ENCODE data around the gene KMT2C.
"Not testable (repeated sequence)": the region's sequence is repeated elsewhere in the genome, so short reads cannot be mapped to it uniquely, and the experiment has no call there.

KMT2C gene

GRCh38 chr7:152462995-152463708 is 27.3 kb upstream of the KMT2C start:
- TF ChIP-seq ZNF274 (IDR thresholded peaks at IDR 0.05; ENCODE audit: low read depth, low read length), result no peak
- H3K4me3 ChIP-seq (ENCODE audit: low read length), result peak overlapping the region; percentile 87

DNA sequence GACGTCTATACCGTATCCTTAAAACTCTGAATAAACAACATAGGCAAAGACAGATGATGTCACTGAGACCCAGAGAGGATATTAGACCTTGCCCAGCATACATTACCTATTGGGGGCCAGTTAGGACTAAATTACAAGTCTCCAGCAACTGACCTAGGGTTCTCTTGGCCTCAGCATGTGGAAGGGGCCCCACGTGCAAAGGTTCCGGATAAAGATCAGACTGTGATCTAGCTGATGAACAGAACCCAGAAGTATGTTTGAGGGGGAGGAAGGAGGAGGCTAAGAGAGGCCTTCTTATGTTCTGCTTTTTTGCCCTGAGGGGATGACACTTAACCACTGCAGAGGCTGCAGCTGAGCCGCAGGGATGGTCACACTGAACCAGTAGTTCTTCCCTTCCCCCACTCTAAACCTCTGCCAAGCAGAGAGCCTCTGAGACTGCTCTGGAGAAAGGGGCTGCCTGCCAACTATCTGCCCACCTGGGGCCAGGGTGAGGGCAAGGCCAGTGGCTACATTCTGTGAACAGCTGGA is 24.0 kb upstream of the KMT2C start:
- H3K4me3 ChIP-seq (ENCODE audit: low read length), result no peak overlapping the region
- TF ChIP-seq ZNF274 (IDR thresholded peaks at IDR 0.05; ENCODE audit: low read depth, low read length), result no peak

- no peak for TF ChIP-seq ZNF274 (IDR thresholded peaks at IDR 0.05; ENCODE audit: low read depth, low read length)
- no peak overlapping the region for H3K4me3 ChIP-seq (ENCODE audit: low read length)
Measured at GRCh38 chr7:152451356-152451755, 15.6 kb upstream of the KMT2C start.

GRCh38 chr7:152445386-152446008 is 9.7 kb upstream of the KMT2C start:
- not testable (repeated sequence) for H3K4me3 ChIP-seq (ENCODE audit: low read length)

- no peak overlapping the region for H3K4me3 ChIP-seq (ENCODE audit: low read length)
Measured at GRCh38 chr7:152443586-152443985, 7.8 kb upstream of the KMT2C start.

GRCh38 chr7:152442330-152442835 is 6.6 kb upstream of the KMT2C start:
- TF ChIP-seq ZNF274 (IDR thresholded peaks at IDR 0.05; ENCODE audit: low read depth, low read length), result no peak
- H3K4me3 ChIP-seq (ENCODE audit: low read length), result no peak overlapping the region

More at GRCh38 chr7:152443586-152443985, 7.8 kb upstream of the KMT2C start:
- no peak for TF ChIP-seq ZNF274 (IDR thresholded peaks at IDR 0.05; ENCODE audit: low read depth, low read length)

DNA sequence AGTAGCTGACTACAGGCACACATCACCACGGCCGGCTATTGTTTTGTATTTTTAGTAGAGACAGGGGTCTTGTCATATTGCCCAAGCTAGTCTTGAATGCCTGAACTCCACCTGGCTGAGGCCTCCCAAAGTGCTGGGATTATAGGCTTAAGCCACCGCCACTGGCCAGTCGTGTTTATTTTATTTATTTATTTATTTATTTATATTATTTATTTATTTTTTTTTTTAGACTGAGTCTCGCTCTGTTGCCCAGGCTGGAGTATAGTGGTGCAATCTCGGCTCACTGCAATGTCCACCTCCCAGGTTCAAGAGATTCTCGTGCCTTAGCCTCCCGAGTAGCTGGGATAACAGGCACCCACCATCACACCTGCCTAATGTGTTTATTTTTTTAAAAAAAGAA is 6.0 kb upstream of the KMT2C start:
- H3K4me3 ChIP-seq (ENCODE audit: low read length), result not testable (repeated sequence)

GRCh38 chr7:152441168-152441567 is 5.4 kb upstream of the KMT2C start:
- H3K4me3 ChIP-seq (ENCODE audit: low read length), result not testable (repeated sequence)

GRCh38 chr7:152438017-152438416 is 2.2 kb upstream of the KMT2C start:
- H3K4me3 ChIP-seq (ENCODE audit: low read length), result not testable (repeated sequence)

DNA sequence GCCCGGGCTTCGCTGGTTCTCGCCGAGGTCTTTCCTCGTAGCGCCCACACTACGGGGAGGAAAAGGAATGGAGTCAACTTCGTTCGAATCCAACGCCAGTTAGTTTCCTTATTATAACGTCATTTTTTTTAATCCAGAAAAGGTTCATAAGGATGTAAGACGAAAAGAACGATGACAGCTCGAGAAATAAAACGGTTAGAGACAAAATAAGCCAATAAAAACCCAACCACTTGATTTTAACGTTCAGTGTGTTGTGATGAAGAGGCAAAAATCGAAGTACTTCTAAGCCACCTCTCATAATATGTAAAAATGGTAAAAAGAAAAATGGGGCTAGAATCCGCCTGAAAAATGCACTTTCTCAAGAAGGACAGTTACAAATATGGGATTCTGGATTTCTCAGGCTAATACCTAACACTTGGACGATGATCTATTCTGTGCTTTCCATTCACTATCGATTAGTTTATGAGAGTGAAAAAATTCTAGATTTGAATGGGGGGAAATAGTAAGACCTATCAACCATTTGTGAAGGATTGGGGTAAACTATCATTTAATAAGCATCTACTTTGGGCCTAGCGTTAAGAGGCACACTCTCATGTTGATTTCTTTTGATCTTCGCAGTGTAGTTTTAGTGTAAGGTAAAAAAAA is 1.2 kb upstream of the KMT2C start:
- H3K4me3 ChIP-seq (ENCODE audit: low read length), result peak overlapping the region; percentile 75; the same call in 1 of the 2 replicates

GRCh38 chr7:152436111-152436930 is 518 bp upstream of the KMT2C start:
- peak overlapping the region; percentile 96 for H3K4me3 ChIP-seq (ENCODE audit: low read length)
- no peak for TF ChIP-seq ZNF274 (IDR thresholded peaks at IDR 0.05; ENCODE audit: low read depth, low read length)

- H3K4me3 ChIP-seq (ENCODE audit: low read length), result peak overlapping the region; percentile 79
Measured at GRCh38 chr7:152434511-152435383, 1.1 kb downstream of the KMT2C start.

- peak overlapping the region; percentile 79 for H3K4me3 ChIP-seq (ENCODE audit: low read length)
Measured at GRCh38 chr7:152433721-152434490, 1.9 kb downstream of the KMT2C start.

DNA sequence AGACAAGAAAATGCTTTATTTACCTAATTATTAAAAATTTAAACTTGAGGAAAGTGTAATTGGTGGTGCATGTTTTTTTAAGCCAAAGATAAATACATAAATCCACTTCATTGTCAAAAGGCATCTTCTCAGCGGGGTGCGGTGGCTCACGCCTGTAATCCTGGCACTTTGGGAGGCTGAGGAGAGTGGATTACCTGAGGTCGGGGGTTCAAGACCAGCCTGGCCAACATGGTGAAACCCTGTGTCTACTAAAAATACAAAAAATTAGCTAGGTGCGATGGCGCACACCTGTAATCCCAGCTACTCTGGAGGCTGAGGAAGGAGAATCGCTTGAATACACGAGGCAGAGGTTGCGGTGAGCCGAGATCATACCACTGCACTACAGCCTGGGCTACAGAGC is 3.1 kb downstream of the KMT2C start:
- H3K4me3 ChIP-seq (ENCODE audit: low read length), result peak overlapping the region; percentile 79; the same call in 1 of the 2 replicates

Data from GM08714 (cell line).